Neural crest cell (in vitro differentiated cells): Measurements from ENCODE around the gene B4GALT1. TPM values are rescaled to one million over a fixed set of nuclear protein-coding genes. Genes with fewer than 3 reads are reported as not detected.

Experiments
- DNase-seq: peaks from one replicate; pipeline ENCODE4 v3.0.0; 2021; ENCODE audit warnings: low read depth, mixed read lengths, low spot score
- H3K27ac Mint-ChIP-seq: one replicate; pipeline ENCODE4 v1.8.0; 2021; ENCODE audit warnings: mild to moderate bottlenecking, mixed read lengths; ENCODE audit not compliant: unreplicated experiment
- H3K27me3 Mint-ChIP-seq: 2 replicates; pipeline ENCODE4 v1.8.0; 2021; ENCODE audit warnings: low read depth, mild to moderate bottlenecking, mixed read lengths
- H3K36me3 Mint-ChIP-seq: 2 replicates; pipeline ENCODE4 v1.8.0; 2021; ENCODE audit warnings: low read depth, mild to moderate bottlenecking, mixed read lengths
- H3K4me1 Mint-ChIP-seq: 2 replicates; pipeline ENCODE4 v1.8.0; 2021; ENCODE audit warnings: mixed read lengths
- H3K4me3 Mint-ChIP-seq: one replicate; pipeline ENCODE4 v1.8.0; 2021; ENCODE audit warnings: mild to moderate bottlenecking, mixed read lengths
- H3K9me3 Mint-ChIP-seq: 2 replicates; pipeline ENCODE4 v1.8.0; 2021; ENCODE audit warnings: mixed read lengths
- total RNA-seq: library from RNA; stranded (reverse); gene quantifications from 2 replicates; pipeline ENCODE4 v1.2.1, GENCODE V29; 2021
- TF ChIP-seq, protein P1 (sequence below): fragments of 200-600 bp; sonication (generic); conservative IDR thresholded peaks from 2 replicates; pipeline ENCODE4 v1.5.0; 2021; ENCODE audit warnings: antibody characterized with exemption, mild to moderate bottlenecking

B4GALT1 gene
- total RNA-seq, 1 donor from 2014 or later: 17.9 TPM

DNA sequence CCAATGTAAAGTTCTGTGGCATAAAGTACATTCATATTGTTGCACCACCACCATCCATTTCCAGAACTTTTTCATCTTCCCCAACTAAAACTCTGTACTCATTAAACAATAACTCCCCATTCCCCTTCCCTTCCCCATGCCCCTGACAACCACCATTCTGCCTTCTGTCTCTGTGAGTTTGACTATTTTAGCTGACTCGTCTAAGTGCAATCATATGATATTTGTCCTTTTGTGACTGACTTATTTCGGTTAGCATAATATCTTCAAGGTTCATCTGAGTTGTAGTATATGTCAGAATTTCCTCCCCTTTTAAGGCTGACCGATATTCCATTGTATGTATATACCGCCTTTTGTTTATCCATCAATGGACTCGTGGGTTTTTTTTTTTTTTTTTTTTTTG, 61.6 kb downstream of the B4GALT1 start:
- Mint-ChIP-seq H3K36me3 (no peaks in the 10 kb centered on the region), H3K4me1 (peaks cover 4% of the 10 kb centered on the region), H3K27me3 (no peaks in the 10 kb centered on the region), H3K27ac (no peak overlapping the region), H3K4me3 (no peak overlapping the region), H3K9me3 (no peaks in the 10 kb centered on the region)
- DNase-seq: no peak
- TF ChIP-seq, protein P1, sequence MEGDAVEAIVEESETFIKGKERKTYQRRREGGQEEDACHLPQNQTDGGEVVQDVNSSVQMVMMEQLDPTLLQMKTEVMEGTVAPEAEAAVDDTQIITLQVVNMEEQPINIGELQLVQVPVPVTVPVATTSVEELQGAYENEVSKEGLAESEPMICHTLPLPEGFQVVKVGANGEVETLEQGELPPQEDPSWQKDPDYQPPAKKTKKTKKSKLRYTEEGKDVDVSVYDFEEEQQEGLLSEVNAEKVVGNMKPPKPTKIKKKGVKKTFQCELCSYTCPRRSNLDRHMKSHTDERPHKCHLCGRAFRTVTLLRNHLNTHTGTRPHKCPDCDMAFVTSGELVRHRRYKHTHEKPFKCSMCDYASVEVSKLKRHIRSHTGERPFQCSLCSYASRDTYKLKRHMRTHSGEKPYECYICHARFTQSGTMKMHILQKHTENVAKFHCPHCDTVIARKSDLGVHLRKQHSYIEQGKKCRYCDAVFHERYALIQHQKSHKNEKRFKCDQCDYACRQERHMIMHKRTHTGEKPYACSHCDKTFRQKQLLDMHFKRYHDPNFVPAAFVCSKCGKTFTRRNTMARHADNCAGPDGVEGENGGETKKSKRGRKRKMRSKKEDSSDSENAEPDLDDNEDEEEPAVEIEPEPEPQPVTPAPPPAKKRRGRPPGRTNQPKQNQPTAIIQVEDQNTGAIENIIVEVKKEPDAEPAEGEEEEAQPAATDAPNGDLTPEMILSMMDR: no peak

DNA sequence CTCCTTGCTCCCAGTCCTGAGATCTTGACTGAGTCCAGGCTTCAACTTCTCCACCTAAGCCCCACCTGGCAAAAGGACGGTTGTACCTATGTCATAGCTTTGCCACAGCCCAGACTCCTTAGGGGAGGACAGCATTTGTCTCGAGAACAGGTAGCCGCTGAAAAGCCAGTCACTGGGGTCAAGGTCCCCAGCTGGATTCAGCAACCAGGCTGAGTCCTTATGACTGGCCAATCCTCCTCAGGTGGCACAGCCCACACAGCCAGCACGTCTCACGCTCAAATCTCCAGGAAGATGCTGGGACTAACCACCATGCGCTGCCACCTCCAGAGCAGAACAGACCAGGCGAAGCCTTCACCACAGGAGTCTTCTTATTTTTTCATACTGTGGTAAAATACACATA, 62.7 kb downstream of the B4GALT1 start:
- no peaks in the 10 kb centered on the region for H3K9me3 Mint-ChIP-seq
- no peak overlapping the region for H3K27ac Mint-ChIP-seq
- H3K4me3 Mint-ChIP-seq: no peak overlapping the region
- H3K36me3 Mint-ChIP-seq: no peaks in the 10 kb centered on the region
- peaks cover 8% of the 10 kb centered on the region for H3K4me1 Mint-ChIP-seq
- no peaks in the 10 kb centered on the region for H3K27me3 Mint-ChIP-seq
- TF ChIP-seq, protein P1: no peak
- DNase-seq: no peak

DNA sequence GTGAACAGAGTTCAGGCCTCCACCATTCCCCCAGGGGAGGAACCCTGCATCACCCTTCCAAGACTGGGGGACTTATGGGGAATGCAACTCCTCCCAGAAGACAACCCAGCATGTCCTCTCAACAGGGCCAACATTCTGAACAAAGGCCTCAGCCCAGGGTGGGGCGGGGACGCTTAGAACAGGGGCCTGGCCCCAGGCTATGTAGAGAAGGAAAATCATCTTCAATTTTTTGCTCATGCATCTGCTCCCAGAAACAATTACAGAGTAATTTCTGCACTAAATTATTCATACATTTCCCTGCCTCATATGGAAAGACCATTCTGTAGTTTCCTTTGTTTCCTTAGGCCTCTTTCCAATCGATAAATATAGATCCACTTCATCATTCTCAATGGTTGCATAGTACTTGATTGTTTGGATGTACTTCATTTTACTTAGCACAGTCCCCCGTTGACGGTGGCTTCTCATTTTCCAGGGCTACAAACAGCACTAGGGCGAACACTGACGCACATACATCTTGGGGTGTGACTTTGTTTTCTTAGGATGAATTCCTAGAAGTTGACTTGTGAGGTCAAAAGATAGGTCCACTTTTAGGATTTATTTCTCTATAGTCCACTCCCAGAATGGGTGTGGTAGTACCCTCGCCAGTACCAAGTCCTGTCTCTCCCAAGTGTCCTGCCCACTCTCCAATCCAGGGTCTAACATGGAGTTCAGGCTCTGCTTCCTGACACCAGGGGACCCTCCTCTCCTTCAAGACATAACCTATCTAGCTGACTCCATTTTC, 63.4 kb downstream of the B4GALT1 start:
- Mint-ChIP-seq H3K27ac (no peak overlapping the region), H3K4me3 (no peak overlapping the region)

GRCh38 chr9:33102551-33103210, 64.5 kb downstream of the B4GALT1 start:
- H3K9me3 Mint-ChIP-seq: no peaks in the 10 kb centered on the region
- no peak overlapping the region for H3K27ac Mint-ChIP-seq
- no peaks in the 10 kb centered on the region for H3K36me3 Mint-ChIP-seq

More for the DNA sequence above, 63.4 kb downstream of the B4GALT1 start:
- no peaks in the 10 kb centered on the region for H3K36me3 Mint-ChIP-seq
- no peak for DNase-seq
- TF ChIP-seq, protein P1: no peak
- peaks cover 8% of the 10 kb centered on the region for H3K4me1 Mint-ChIP-seq
- no peaks in the 10 kb centered on the region for H3K9me3 Mint-ChIP-seq
- H3K27me3 Mint-ChIP-seq: no peaks in the 10 kb centered on the region

DNA sequence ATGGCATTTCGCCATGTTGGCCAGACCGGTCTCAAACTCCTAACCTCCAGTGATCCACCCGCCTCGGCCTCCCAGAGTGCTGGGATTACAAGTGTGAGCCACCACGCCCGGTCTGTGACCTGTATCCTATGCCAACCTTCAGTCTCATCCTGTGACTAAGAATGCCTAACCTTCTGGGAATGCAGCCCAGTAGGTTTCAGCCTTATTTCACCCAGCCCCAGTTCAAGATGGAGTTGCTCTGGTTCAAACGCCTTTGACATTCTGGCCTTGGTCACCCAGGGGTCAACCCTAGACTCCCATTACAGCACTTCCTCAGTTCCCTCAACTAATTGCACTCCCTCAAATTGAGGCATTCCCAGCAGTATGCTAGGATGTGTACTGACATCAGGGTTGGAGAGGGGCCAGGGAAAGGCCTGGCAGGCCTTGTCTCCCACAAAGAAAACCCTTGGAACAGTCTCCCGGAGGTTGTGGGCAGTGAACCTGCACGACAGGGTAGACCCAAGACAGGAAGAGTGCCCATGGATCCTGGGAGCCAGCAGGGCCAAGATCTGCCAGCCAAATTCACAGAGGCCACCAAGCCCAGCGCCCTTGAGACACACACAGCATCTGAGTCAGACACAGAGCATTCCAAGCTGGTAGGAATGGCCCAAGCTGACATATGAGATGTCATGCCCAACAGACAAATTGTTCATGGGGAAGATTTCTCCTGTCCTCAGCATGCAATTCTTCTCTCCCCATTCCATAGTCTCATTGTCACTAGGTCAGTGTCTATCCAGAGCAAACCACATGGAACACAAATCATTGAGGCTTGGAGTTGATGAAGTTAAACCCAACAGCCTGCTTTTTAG, 65.8 kb downstream of the B4GALT1 start:
- TF ChIP-seq, protein P1: no peak
- Mint-ChIP-seq H3K4me1 (peaks cover 8% of the 10 kb centered on the region), H3K9me3 (no peaks in the 10 kb centered on the region), H3K27me3 (no peaks in the 10 kb centered on the region), H3K36me3 (no peaks in the 10 kb centered on the region), H3K4me3 (no peak overlapping the region), H3K27ac (no peak overlapping the region)
- no peak for DNase-seq

More at GRCh38 chr9:33102551-33103210, 64.5 kb downstream of the B4GALT1 start:
- Mint-ChIP-seq H3K4me3 (no peak overlapping the region), H3K4me1 (peaks cover 8% of the 10 kb centered on the region), H3K27me3 (no peaks in the 10 kb centered on the region)
- DNase-seq: no peak
- TF ChIP-seq, protein P1: no peak
